NK-92 treated with Interleukin-12 subunit alpha and Interleukin-12 subunit beta, amount 100 ng/mL, for 24 hours (cell line): ENCODE results near the gene KRT9.

Experiments used
- DNase-seq: peaks from one replicate; lab custom pipeline; 2025; lab: John Stamatoyannopoulos, UW

Gene KRT9

DNA sequence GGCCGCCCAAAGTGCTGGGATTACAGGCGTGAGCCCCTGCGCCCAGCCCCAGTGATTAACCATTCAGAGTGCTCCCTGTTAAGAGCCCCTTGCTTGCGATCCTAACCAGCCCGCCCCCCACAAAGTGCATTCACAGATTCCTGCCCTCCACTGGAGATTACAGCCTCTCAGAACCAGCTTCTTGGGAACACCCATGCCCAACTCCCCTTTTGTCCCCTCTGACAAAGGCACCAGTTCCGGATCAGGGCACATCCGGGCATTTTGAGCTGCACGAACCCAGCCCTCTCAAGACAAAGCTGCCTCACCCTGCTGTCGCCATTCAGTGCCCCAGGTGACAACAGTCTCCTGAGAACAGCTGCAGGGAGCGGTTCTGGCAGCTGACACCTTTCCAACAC is 42.9 kb downstream of the KRT9 start:
- DNase-seq = no peak

DNA sequence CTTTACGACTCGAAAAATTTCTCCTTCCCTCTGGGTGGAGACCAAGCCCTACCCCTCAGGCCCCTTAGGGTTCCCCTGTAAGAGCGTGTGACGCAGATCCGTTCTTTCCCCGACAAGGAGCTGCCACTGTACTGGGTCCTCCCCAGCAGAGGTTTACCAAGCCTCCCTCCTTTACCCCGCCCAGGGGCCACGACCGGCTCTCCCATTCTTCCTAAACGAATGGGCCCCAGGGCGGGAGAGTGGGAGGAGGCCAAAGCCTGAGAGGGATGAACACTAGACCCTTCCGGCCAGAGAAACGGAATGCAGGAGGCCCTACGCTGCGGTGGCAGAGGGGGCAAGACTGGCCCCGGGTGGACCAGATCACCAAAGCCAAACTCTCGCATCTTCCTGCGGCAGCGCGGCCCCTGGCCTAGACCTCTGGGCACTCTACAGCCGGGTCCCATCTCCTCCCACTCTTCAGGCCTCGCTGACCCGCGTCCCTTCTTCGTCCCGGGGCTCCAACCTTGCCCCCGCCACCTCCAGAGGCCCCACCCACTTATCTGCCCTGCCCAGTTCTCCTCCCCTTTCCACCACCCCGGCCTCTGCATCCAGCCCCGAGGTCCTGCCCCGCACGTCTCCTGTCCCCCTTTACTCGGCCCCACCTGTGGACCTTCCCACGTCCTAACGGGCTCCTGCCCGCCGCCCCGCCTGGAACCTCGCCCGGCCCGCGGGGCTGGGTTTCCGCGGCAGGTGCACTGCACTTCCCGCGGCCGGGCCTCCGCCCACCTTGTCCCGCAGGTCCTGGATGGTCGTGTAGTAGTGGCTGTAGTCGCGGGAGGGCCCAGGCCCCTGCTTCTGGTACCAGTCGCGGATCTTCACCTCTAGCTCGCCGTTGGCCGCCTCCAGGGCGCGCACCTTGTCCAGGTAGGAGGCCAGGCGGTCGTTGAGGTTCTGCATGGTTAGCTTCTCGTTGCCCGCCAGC is 44.5 kb downstream of the KRT9 start:
- DNase-seq = no peak

DNA sequence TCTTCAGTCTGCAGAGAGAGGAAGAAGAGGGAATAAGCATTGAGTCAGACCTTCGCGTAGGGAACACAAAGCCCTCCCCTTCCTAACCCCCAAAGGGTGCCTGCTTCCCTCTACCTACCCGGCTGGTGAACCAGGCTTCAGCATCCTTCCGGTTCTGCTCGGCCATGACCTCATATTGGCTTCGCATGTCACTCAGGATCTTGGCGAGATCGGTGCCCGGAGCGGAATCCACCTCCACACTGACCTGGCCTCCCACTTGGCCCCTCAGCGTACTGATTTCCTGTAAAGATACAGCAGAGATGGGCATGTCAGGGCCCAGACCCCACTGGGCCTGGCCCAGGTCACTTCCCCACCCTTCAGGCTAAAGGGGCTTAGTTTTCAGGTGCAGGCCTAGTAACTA is 47.6 kb downstream of the KRT9 start:
- no peak for DNase-seq

DNA sequence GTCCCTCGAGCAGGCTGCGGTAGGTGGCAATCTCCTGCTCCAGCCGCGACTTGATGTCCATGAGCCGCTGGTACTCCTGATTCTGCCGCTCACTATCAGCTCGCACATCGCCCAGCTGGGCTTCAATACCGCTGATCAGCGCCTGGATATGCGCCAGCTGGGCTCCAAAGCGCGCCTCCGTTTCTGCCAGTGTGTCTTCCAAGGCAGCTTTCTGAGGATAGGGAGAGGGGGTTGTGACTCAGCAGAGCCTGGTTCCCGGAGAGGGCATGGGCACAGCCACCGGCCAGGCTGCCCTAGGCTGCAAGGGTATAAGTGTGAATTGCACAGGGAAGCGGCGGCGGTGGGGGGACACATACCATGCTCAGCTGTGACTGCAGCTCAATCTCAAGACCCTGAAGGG is 48.1 kb downstream of the KRT9 start:
- DNase-seq = no peak

DNA sequence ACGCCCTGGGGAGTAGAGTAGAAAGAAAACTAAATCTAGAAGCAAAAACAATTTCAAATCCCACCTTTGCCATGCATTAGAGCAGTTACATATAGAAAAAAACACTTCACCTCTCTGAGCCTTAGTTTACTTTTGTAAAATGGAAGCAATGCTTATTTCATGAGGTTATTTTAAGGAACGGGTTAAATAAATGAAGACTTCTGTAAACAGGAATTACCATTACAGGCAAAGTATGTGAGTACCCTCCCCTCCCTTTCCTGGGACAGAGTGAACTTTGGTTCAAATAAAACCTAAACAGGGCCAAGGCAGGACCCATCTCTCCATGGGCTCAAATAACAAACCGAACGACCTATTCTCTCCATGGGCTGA is 48.6 kb downstream of the KRT9 start:
- DNase-seq = no peak

DNA sequence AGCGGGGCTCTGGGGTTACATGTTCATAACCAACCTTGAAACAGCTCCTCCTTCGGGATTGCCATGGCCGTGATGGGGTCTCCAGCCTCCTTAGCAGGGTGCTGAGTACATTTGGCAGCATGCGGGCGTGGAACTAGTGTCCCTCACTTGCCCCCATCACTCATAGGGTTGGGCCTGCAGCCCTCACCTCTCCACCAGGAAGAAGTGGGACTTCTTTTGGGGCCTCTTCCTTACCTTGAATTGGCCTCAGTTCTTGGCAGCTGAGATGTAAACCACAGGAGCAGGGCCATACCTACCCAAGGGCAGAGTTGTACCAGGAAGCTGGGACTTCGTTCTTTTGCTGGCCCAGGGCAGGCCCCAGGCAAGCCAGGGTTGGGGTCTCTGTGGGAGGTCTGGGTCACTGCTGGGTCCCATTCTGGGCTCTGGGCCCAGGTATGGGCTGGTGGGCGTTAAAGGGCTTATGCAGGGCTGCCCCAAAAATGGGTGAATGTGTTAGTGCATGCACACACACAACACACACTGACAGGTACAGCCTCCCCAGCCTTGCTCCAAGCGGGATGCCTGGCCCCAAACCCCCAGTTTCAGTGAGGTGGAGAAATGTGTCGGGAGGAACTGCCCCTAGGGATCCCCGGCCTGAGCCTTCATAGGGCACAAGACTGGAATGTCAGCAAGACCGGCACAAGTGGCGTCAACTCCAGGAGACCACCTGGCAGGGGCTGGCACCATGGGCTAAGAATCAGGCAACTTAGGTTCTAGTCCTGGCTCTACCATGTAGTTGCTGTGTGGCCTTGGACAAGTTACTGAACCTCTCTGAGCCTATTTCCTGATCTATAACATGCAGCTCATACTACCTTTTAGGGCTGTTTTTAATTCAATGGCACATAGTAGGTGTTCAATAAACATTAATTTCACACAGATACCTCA is 49.3 kb downstream of the KRT9 start:
- DNase-seq = no peak

DNA sequence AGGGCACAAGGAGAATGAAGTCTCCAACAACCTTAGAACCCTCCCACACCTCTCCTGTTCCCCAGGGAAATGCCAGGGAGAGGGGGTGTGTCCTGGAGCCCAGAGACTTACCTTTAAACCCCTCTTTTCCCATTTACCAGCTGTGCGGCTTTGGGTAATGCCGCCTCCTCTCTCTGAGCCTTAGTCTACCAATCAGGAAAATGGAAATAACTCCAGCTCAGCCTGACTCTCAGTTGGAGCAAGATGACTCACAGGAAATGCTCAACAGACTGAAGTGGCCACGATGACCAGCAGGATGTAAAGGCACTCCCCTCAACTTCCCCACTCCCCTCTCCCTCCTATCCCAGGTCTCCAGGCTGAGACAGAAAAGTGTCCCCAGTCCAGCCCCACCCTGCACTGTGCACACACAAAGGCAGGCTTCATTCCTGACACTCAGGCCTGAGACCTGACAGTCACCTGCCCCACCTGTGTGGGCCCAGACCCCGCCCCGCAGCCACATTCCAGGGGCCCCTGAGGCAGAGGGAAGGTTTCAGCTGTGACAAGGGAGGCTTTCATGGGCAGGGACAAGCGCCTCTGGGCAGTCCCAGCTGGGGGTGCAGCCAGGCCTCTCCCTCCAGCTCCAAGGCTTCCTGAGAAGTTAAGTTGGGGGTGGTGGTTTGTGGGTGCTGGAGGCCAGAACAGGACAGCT is 50.1 kb downstream of the KRT9 start:
- DNase-seq = no peak

DNA sequence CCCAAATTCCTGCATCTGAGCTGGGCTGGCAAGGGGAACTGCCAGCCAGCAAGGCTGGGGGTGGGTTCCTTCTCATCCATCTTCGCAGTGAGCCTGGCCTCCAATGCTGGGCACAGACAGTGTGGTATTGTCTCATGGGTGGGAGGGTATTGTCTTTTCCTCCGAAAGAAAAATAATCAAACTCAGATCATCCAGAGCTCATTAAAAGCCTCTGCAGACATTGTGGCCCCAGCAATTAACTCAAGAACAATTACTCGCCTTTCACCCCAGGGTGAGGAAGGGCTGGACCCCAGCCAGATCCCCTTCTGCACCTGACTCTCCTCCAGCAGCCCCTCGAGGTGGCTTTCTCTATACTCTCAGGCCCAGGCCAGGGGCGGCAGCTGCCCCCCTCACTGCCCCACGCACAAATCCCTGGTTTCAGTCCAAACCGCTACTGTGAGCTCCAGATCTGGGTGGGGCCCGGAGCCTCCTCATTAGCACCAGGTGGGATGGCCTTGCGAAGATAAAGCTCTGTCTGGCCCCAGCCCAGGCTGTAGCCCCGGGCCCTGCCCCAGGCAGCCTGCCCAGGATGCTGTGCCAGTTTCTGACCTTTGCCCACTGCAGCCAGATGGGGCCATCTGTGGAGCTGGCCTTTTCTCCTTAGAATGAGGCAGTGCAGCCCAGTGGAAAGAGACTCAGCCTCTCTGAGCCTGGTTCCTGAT is 50.9 kb downstream of the KRT9 start:
- no peak for DNase-seq

DNA sequence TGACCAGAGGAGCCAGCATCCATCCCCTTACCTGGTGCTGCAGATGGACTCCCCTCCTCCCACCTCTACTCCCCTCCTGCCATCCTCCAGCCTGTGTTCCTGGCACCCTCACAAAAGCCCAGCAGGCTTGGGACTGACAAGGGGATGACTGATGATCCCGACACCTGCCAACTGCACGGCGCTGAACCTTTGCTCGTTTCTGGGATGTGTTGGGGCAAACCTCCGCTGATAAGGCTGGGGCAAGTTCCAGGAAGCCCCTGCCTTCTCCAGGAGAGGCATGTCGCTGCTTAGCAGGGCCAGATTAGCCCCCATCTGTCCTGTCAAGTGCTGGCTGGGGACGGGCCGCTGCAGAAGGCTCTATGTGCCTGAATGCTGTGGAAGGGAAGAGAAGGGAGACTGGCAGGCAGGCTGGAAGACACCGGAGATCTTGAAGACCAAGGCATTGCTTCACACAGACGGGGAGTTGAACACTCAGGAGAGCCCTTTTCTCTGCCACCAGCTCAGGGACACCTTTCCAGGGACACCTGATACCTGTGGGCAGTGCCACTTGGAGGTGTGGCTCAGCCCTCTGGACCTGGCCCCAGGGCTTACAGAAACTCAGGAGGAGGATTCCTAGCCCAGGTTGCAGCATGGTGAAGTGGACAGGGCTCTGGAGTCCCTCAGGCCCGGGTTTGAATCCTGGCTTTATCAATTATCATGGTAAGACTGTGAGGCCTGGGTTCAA is 52.2 kb downstream of the KRT9 start:
- DNase-seq = no peak

DNA sequence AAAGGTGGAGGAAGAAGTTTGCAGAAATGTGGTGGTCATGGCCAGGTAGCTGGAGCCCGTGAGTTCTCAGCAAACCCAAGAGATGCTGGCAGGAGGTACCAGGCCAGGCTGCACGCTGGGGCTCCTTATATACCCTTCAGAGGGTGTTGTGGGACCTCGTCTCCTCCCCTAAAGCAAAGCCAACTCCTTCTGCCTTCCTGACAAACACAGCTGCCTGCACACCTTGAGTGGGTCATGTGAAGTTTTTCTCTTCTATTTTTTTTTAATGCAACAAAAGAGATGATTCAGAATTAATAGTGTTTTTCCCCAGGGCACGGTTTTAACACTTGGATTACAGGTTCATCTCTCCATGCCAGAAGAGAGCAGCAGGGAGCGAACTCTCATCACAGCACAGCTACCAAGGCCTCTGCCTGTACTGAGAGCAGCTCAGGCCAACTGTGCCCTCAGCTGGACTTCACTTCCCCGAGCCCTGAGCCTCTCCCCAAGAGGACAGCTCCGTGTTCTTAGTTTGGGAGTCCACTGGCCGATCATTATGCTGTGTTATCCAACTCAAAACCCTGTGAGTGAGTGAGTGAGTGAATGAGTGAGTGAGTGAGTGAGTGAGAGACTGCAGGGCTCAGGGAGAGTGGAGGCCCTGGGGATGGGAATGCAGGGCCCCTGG is 52.9 kb downstream of the KRT9 start, which contains the start of gene KRT15:
Gene KRT15 (minus strand): TSS at position 102 of the 661 bp plus-strand sequence. CDS start 63 bp downstream, at position 39.
- DNase-seq = no peak

DNA sequence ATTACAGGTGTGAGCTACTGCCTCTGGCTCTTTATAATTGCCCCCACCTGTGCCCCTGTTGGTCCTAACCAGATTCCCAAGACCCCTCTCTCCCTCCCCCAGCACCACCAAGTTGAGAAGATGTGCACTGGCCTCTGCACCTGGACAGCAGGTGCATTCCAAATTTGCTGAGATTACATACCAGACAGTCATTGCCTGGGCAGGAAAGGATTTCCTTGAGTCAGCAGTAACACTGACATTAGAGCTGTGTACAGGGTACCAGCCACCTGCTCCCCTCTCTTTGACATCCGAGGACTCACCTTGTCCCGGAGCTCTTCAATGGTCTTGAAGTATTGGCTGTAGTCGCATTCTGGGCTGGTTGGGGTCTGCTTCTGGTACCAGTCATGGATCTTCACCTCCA is 53.8 kb downstream of the KRT9 start:
- DNase-seq = no peak

DNA sequence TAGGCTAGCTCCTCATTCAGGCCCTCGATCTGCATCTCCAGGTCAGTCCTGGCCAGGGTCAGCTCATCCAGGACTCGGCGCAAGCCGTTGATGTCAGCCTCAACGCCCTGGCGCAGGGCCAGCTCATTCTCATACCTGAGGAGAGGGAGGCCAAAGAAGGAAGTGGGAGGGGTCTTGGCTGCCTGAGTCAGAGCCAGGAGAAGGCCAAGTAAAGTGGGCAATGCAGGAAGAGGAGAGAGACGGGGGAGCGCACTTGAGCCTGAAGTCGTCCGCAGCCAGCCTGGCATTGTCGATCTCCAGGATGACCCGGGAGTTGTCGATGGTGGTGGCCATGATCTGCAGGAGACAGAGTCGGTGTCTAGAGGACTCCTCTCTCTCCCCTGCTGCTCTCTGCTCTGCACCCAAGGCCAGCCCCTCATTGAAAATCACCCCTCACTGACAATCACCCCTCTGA is 55.0 kb downstream of the KRT9 start:
- no peak for DNase-seq

DNA sequence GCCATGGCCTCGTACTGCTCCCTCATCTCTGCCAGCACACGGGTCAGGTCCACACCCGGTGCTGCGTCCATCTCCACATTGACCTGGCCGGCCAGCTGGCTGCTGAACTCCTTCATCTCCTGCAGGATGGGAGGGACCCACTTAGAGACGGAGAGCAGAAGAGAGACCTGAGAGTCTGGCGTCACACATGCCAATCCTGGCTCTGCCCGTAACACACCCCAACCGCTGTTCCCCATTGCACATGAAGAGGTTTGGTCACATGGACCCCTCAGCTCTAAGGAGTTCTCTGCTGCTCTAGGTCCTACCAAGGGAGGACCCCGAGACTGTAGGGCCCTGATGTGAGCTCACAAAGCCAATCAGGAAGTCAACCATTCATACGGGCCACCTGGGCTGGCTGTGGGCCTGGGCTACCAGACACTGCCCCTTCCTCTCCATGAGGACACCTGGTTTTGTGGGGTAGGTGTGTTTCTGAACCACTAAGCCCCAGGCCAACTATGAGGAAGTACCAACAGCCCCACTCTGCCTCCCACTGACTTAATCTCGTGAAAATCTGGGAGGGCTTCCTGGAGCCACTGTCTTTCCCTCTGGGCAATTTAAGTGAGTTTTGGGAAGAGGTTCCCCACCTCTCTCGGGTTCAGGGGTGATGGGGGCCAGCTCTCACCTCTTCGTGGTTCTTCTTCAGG is 55.6 kb downstream of the KRT9 start:
- DNase-seq = no peak
